Endothelial cell of hepatic sinusoid (primary cell): ENCODE measurements around the gene PRDX5.

Experiments
- in situ Hi-C: cut with HindIII; loops from 2 replicates; pipeline ENCODE4 v1.10.0; 2017; ENCODE audit warnings: low sequenced_read_pairs

The PRDX5 gene

DNA sequence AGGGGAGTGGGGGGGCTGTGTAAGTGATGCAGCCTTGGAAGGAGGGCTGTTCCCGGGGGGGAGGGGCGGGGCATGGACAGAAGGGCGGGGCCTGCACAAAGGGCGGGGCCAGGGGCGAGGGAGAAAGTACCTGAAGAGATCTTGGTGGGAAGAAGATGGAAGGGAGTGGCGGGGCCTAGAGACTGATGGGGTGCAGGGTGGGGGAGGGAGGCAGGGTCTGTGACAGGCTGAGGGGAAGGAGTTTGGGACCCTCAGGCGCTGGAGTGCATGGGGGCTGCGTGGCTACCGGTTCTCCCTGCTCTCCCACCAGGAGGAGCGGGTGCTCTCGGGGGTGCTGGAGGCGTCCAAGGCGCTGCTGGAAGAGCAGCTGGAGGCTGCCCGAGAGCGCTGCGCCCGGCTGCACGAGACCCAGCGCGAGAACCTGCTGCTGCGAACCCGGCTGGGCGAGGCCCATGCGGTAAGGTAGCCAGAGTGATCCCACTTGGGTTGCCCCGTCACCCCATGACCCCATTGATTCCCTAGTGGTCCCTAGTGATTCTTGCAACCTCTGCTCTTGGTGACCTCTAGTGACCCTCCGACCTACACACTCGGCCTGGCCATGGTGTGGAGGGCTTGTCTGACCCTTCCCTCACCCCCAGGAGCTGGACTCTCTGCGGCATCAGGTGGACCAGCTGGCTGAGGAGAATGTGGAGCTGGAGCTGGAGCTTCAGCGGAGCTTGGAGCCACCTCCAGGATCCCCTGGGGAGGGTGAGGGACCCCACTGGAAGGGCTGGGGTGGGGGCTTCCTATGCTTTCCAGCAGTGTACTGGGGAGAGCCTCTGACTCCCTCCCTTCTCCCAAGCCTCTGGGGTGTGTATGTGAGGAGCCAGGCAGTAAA lies 25.2 kb downstream of the PRDX5 start:
- in situ Hi-C loops = no loop called here

- in situ Hi-C loops = no loop called here
These were observed 26.0 kb downstream of the PRDX5 start for GRCh38 chr11:64343767-64344559.

GRCh38 chr11:64344787-64345186 lies 26.9 kb downstream of the PRDX5 start:
- in situ Hi-C loops = no loop called here

DNA sequence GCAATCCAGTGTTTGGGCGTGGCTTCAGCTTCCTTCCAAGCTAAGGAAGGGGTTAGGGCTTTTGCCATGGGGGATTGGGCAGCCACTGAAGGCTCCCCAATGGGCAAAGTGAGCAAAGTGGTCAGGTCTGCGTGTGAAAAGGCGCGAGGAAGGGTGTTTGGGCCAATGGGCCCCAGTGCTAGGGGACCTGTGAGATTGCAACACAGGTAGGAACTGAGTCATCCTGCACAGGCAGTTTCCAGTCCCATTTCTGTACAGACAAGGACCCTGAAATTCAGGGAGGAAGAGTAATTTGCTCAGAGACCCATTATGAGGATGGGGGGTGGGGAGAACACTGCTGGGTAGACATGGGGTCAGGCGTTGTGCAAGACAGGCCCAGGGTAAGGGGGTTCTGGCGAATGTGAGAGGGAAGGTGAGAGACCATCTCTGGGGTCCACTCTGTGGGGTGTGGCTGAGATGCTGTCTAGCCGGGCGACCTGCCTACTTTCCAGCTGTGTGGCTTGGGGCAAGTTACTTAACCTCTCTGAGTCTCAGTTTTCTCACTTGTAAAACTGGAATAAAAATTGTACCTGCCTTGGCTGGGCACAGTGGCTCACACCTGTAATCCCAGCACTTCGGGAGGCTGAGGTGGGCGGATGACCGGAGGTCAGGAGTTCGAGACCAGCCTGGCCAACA lies 29.4 kb downstream of the PRDX5 start:
- in situ Hi-C loops = no loop called here

DNA sequence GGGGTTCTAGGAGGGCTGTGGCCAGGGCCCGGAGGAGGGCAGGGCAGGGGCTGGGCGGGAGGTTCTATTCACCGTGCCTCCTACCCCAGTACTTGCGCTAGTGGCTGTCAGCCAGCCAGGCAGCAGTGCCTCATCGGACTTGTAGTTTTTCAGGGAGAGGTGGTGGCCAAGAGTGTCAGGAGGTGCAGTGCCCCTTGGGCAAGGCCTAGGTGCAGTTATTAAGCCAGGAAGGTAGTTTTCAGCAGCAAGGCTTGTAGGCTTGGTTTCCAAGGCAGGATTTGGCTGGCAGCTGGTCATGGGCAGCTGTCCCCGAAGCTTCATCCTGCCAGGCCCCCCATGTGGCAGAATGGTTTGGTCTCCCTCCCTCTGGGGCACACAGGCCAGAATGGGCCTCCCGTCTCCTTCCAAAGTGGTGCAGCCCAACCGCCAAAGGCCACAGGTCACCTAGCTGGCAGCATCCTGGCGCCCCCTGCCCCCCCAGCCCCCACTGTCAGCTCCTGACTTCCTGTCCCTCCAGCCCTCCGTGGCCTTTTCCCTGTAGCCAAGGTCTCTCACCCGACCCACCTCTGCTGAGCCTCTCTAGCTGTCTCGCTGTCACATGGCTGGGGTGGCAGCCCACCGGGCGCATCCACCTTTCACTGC lies 30.6 kb downstream of the PRDX5 start:
- in situ Hi-C loops = no loop called here

DNA sequence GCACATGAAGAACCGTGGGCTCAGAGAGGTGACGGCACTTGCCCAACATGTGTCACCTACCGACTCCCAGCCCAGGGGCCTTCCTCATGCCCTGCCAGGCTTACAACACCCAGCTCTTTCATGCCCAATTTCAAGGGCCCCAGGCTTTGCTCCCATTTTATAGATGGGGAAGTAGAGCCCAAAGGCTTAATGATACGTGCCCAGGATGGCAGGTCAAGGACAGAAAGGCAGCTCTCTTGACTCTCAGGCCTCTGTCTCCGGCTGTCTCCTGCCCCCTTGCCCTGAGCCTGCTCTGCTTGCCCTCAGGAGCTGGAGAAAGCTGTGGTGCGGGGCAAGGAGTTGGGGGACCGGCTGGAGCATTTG lies 31.1 kb downstream of the PRDX5 start:
- in situ Hi-C loops = no loop called here

GRCh38 chr11:64349404-64349803 lies 31.5 kb downstream of the PRDX5 start:
- in situ Hi-C loops = no loop called here

DNA sequence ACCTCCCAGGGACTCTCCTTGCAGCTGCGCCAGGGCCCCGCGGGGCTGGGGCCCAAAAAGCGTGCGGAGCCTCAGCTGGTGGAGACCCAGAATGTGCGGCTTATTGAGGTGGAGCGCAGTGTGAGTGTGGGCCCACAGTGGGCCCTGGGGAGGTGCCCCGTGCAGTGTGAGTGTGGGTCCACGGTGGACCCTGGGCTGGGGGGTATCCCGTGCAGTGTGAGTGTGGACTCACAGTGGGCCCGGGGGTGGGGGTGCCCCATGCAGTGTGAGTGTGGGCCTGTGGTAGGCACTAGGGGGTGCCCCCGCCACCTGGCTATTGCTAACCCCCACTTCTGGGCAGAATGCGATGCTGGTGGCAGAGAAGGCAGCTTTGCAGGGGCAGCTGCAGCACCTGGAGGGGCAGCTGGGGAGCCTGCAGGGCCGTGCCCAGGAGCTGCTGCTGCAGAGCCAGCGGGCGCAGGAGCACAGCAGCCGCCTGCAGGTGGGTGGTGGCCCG lies 33.3 kb downstream of the PRDX5 start:
- in situ Hi-C loops = no loop called here

DNA sequence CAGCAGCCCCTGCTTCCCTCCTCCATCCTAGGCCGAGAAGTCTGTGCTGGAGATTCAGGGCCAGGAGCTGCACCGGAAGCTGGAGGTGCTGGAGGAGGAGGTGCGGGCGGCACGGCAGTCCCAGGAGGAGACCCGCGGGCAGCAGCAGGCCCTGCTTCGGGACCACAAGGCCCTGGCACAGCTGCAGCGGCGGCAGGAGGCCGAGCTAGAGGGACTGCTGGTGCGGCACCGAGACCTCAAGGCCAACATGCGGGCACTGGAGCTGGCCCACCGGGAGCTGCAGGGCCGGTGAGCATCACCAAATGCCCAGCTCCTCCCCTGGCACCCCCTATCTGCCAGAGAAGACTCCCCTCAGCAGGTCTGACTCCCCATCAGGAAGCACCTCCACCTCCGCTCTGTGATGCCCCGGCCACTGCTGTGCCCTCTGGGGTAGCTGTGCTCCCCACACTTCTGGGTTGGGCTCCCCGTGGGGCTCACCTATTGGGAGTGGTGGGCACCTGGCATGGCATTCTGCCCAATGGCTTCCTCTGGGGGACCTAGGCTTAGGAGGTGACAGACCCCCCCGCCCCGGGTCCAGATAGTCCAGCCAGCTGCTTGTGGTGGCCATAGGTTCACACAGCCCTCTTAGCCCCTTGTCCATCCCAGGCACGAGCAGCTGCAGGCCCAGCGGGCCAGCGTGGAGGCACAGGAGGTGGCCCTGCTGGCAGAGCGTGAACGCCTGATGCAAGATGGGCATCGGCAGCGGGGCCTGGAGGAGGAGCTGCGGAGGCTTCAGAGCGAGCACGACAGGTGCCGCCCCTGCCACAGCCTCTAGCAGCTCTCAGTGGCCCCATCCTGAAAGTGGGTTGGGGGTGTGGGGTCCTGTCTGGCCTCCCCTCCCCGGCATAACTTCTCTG lies 34.4 kb downstream of the PRDX5 start:
- in situ Hi-C loops = no loop called here

DNA sequence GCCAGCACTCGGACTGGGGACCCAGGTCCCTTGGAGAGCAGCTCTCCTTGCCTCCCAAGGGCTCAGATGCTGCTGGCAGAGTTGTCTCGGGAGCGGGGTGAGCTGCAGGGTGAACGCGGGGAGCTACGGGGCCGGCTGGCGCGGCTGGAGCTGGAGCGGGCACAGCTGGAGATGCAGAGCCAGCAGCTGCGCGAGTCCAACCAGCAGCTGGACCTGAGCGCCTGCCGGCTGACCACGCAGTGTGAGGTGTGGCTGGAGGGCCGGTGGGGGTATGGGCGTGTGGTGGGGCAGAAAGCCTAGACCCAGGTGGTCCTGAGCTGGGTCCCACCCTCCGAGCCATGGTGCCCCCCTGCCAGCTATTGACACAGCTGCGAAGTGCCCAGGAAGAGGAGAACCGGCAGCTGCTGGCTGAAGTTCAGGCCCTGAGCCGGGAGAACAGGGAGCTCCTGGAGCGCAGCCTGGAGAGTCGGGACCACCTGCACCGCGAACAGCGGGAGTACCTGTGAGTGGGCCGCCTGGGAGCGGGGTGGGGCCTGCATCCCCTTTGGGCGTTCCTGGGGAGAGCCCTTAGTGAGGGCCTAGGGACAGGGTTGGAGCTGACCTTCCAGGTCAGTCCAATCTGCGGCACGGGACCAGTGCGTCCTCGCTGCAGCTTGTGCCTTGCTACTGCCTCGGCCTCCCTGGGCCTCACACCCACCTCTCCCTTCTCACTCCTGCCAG lies 35.2 kb downstream of the PRDX5 start:
- in situ Hi-C loops = no loop called here

DNA sequence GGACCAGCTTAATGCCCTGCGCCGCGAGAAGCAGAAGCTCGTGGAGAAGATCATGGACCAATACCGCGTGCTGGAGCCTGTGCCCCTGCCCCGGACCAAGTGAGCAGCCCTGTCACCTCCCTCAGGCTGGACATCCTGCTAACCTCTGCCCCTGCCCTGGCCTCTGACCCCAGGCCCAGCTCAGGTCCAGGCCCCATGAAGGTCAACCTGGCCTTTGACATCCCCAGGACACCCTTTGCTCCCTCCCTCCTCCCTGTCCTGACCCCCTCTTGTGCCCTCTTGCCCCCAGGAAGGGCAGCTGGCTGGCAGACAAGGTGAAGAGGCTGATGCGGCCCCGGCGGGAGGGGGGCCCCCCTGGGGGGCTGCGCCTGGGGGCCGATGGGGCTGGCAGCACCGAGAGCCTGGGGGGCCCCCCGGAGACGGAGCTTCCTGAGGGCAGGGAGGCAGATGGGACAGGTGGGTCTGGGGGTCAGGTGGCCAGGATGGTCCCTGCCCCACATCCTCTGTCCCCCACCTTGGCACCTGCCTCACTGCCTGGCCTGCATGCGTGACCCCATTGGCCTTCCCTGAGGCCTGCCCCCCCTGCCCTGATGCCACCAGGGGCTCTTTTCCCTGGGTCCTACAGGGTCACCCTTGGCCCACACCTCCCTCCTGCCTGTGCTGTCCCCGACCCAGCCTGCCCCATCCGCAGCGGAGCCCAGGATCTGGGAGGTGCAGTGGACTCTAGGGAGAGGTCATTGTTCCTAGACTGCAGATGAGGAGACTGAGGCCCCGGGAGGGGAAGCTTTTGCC lies 36.0 kb downstream of the PRDX5 start:
- in situ Hi-C loops = no loop called here

GRCh38 chr11:64355078-64355940 lies 37.4 kb downstream of the PRDX5 start:
- in situ Hi-C loops = no loop called here

DNA sequence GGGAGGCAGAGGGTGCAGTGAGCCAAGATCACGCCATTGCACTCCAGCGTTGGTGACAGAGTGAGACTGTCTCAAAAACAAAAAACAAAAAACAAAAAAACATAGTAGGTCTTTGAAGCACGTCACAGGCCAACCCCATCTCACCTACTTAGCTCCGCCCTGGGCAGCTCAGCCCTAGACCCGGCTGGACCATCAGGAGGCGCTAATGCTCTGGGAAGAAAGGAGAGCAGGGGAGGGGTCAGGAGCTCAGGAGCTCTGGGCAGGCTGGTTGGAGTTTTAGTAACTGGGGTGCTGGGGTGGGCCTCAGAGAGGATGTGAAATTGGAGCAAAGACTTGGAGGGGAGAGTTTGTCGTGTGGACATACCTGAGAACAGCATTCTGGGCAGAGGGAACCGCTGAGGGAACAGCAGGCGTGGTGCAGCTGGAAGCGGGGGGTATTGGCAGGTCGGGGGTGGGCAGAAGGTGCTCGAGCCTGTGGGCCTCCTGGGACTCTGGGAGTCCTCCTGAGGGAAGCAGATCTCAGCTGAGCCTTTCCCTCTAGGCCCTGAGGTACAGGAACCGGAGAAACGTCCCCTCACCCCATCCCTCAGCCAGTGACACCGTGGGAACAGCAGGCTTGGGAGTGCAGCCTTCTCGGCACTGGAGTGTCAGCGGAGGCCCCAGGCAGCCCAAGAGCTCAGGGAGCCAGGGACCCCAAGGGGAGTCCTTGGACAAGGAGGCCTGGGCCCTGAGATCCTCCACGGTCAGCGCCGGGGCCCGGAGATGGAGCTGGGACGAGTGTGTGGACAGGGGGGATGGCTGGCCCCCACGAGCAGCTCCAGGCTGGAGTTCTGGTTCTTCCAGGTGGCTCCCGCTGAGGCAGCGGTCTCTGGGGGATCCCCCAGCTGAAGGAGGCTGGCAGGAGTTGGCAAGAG lies 38.8 kb downstream of the PRDX5 start:
- in situ Hi-C loops = no loop called here

GRCh38 chr11:64357446-64357845 lies 39.5 kb downstream of the PRDX5 start:
- in situ Hi-C loops = no loop called here

DNA sequence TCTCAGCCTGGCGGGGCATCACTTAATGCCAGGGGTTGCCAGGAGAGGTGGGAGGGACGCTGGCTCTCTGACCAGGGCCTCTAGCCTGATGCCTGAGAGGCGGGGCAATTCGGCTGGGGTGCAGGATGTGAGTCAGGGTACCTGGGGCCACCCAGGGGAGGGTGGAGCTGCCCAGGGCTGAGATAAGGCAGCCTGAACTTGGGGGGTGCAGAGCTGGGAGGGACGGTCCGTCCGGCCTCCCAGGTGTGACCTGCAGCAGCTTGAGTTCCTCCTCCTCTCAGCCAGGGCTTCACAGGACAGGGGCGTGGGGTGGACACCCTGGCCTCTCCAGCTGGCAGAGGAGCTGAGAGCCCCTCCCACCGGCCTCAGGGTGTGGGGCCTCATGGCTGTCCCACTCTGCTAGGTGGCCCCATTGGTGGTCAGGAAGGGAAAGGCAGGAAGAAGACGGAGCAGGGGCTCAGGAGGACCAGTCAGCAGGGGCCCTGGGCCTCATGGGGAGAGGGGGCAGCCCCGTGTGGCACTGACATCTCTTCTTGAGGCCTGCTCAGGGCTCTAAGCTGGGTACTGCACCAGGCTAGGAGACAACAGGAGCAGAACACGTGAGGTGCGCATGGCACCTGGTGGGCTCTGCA lies 40.1 kb downstream of the PRDX5 start:
- in situ Hi-C loops = no loop called here

DNA sequence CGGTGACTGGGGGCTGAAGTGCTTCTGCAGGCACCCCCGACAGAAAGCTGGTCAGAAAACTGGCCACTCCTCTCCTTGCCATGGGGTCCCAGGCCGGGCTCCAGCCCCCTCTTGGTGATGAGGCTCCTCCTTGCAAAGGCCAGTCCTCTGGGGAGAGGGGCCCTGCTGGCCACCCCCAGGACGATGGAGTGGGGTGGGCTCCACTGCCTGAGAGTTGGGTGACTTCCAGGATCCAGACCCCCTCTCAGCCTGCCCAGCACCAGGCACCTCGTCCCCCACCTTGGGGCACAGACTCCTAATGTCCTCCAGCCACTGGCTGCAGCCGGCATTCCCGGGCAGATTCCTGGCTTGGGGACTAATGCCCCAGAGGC lies 40.6 kb downstream of the PRDX5 start:
- in situ Hi-C loops = no loop called here
